Activated naive CD4-positive, alpha-beta T cell (primary cell): ENCODE data around the gene GPR155.
A peak's percentile ranks its signal among the peaks of the same experiment; 100 is the strongest.
"Not testable (repeated sequence)": the region's sequence is repeated elsewhere in the genome, so short reads cannot be mapped to it uniquely, and the experiment has no call there.

Source experiments
- DNase-seq, 4 experiments: peaks; one replicate each; lab custom pipeline; 2025; lab: John Stamatoyannopoulos, UW

GPR155 gene

GRCh38 chr2:174492963-174493431 is 6.2 kb upstream of the GPR155 start:
- DNase-seq, result peak in 3 of 4 experiments; percentile 5 to 43 (median 29)

- DNase-seq, result no peak
Observed at GRCh38 chr2:174491947-174492346, 5.1 kb upstream of the GPR155 start.

- DNase-seq, result no peak
Observed at GRCh38 chr2:174490051-174490450, 3.2 kb upstream of the GPR155 start.

- not testable (repeated sequence) for DNase-seq
Observed at GRCh38 chr2:174489520-174489919, 2.7 kb upstream of the GPR155 start.

- no peak for DNase-seq
Observed at GRCh38 chr2:174487820-174488162, 962 bp upstream of the GPR155 start.

- peak; percentile 57 to 97 (median 88) for DNase-seq
Observed at GRCh38 chr2:174487108-174487819, 435 bp upstream of the GPR155 start.

- peak in 1 of 4 experiments; percentile 14 for DNase-seq
Observed at GRCh38 chr2:174485788-174486562, 854 bp downstream of the GPR155 start.

- DNase-seq, result not testable (repeated sequence)
Observed at GRCh38 chr2:174485045-174485444, 1.8 kb downstream of the GPR155 start.

GRCh38 chr2:174484573-174484972 is 2.3 kb downstream of the GPR155 start:
- no peak for DNase-seq

- DNase-seq, result no peak
Observed at GRCh38 chr2:174482854-174483253, 4.0 kb downstream of the GPR155 start.

GRCh38 chr2:174477759-174478158 is 9.1 kb downstream of the GPR155 start:
- no peak for DNase-seq

- no peak for DNase-seq
Observed at GRCh38 chr2:174473796-174474195, 13.0 kb downstream of the GPR155 start.

GRCh38 chr2:174465327-174465726 is 21.5 kb downstream of the GPR155 start:
- DNase-seq, result no peak

GRCh38 chr2:174461221-174461620 is 25.6 kb downstream of the GPR155 start:
- DNase-seq, result no peak

- DNase-seq, result no peak
Observed at GRCh38 chr2:174454566-174454965, 32.3 kb downstream of the GPR155 start.

GRCh38 chr2:174450021-174450816 is 36.6 kb downstream of the GPR155 start:
- DNase-seq, result no peak

- no peak for DNase-seq
Observed at GRCh38 chr2:174449033-174449432, 37.8 kb downstream of the GPR155 start.

- no peak for DNase-seq
Observed at GRCh38 chr2:174446531-174446930, 40.3 kb downstream of the GPR155 start.

- DNase-seq, result no peak
Observed at GRCh38 chr2:174445248-174445647, 41.6 kb downstream of the GPR155 start.

- DNase-seq, result no peak
Observed at GRCh38 chr2:174444761-174445160, 42.1 kb downstream of the GPR155 start.

GRCh38 chr2:174442546-174443510 is 44.0 kb downstream of the GPR155 start:
- DNase-seq, result no peak
